Endodermal cell (in vitro differentiated cells): Measurements from ENCODE around the gene MYCBP2. TPM values are rescaled to one million over a fixed set of nuclear protein-coding genes. Genes with fewer than 3 reads are reported as not detected.

Experiments used
- DNase-seq: peaks from one replicate; pipeline ENCODE4 v3.0.0-alpha.2; 2017
- H3K27ac ChIP-seq: 2 replicates; pipeline ENCODE4 v1.5.1; 2013; ENCODE audit warnings: mild to moderate bottlenecking, low read depth, low read length, moderate library complexity
- H3K27me3 ChIP-seq: 2 replicates; pipeline ENCODE4 v1.6.1; 2013; ENCODE audit warnings: mild to moderate bottlenecking, low read length, moderate library complexity; ENCODE audit not compliant: insufficient read depth, control insufficient read depth, poor library complexity, severe bottlenecking
- H3K36me3 ChIP-seq: 2 replicates; pipeline ENCODE4 v1.7.0; 2013; ENCODE audit warnings: mild to moderate bottlenecking, low read length, moderate library complexity; ENCODE audit not compliant: control insufficient read depth, insufficient read depth
- H3K4me1 ChIP-seq: one replicate; pipeline ENCODE4 v1.7.0; 2013; ENCODE audit warnings: low read length; ENCODE audit not compliant: control insufficient read depth, insufficient read depth
- H3K4me3 ChIP-seq: 2 replicates; pipeline ENCODE4 v1.5.1; 2013; ENCODE audit warnings: mild to moderate bottlenecking, low read length, moderate library complexity
- H3K9ac ChIP-seq: 2 replicates; pipeline ENCODE4 v1.6.1; 2013; ENCODE audit warnings: mild to moderate bottlenecking, low read length, moderate library complexity; ENCODE audit not compliant: poor library complexity, severe bottlenecking; ENCODE audit errors: extremely low read depth
- H3K9me3 ChIP-seq: 2 replicates; pipeline ENCODE4 v1.6.1; 2013; ENCODE audit warnings: mild to moderate bottlenecking, low read length, moderate library complexity; ENCODE audit not compliant: control insufficient read depth
- H3K27ac Mint-ChIP-seq: 2 replicates; pipeline ENCODE4 v1.8.0; 2020; ENCODE audit warnings: mixed read lengths
- H3K27me3 Mint-ChIP-seq: 2 replicates; pipeline ENCODE4 v1.8.0; 2021; ENCODE audit warnings: mild to moderate bottlenecking, mixed read lengths; ENCODE audit not compliant: insufficient read depth
- H3K36me3 Mint-ChIP-seq: 2 replicates; pipeline ENCODE4 v1.8.0; 2020; ENCODE audit warnings: low read depth, mixed read lengths
- H3K4me1 Mint-ChIP-seq: 2 replicates; pipeline ENCODE4 v1.8.0; 2020; ENCODE audit warnings: mixed read lengths
- H3K4me3 Mint-ChIP-seq: 2 replicates; pipeline ENCODE4 v1.8.0; 2020; ENCODE audit warnings: mild to moderate bottlenecking, moderate library complexity, mixed read lengths
- H3K9me3 Mint-ChIP-seq: 2 replicates; pipeline ENCODE4 v1.8.0; 2020; ENCODE audit warnings: mild to moderate bottlenecking, mixed read lengths
- WGBS, 2 experiments: methylation state at CpG; one replicate each; pipeline versions ENCODE4 v1.1.5 to v1.1.7; 2013; ENCODE audit warnings: missing lambda C conversion rate in 2 of 2, mixed read lengths in 1 of 2; ENCODE audit not compliant: insufficient coverage in 1 of 2, insufficient read length in 1 of 2; 5-methylcytosine and 5-hydroxymethylcytosine counted together
- total RNA-seq, 2 donors: library from RNA; stranded (reverse); fragmentation: NEBNext Ultra II Directional in 1 of 2; extraction: Animal tissue kit (Norgen Biotek cat#: 25700) in 1 of 2; gene quantifications; 2 replicates in 1 of 2; 3 replicates in 1 of 2; pipeline ENCODE4 v1.2.1, GENCODE V29; 2021
- TF ChIP-seq, protein P1 (sequence below): fragments of 200-600 bp; sonication (generic); conservative IDR thresholded peaks from 2 replicates; pipeline ENCODE4 v1.5.0; 2021; ENCODE audit warnings: antibody characterized with exemption, mild to moderate bottlenecking

The MYCBP2 gene
- total RNA-seq, 2 donors from 2014 or later: 32.5 to 32.9 TPM

DNA sequence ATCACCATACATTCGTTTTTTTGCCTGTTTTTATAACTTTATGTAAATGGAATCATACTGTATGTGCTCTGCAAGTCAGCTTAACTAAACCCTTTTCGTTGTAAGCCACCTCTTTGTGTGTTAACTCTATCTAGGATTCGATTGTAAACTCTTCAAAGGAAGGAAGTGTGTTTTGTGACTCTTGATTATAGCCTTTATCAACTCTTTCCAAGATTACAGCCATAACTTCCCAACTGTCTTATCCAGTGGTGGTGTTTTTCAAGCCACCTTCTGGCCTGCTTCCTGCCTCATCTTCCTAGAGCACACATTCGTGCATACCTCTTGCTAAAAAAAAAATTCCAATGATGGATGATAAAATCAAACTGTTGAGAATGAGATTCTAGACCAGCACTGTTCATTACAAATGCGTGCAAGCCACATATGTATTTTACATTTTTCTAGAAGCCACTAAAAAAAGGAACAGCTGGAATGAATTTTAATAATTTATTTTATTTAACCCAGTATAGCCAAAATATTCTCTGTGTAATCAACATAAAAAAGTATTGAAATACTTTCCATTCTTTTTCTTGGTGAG lies 287.9 kb downstream of the MYCBP2 start:
- WGBS, 2 experiments: 75 to 100% methylated on average over 1 to 4 of the region's 5 CpGs
- H3K27me3 Mint-ChIP-seq: peaks cover 5% of the 10 kb centered on the region
- peaks cover 12% of the 10 kb centered on the region for H3K4me1 Mint-ChIP-seq
- TF ChIP-seq, protein P1, sequence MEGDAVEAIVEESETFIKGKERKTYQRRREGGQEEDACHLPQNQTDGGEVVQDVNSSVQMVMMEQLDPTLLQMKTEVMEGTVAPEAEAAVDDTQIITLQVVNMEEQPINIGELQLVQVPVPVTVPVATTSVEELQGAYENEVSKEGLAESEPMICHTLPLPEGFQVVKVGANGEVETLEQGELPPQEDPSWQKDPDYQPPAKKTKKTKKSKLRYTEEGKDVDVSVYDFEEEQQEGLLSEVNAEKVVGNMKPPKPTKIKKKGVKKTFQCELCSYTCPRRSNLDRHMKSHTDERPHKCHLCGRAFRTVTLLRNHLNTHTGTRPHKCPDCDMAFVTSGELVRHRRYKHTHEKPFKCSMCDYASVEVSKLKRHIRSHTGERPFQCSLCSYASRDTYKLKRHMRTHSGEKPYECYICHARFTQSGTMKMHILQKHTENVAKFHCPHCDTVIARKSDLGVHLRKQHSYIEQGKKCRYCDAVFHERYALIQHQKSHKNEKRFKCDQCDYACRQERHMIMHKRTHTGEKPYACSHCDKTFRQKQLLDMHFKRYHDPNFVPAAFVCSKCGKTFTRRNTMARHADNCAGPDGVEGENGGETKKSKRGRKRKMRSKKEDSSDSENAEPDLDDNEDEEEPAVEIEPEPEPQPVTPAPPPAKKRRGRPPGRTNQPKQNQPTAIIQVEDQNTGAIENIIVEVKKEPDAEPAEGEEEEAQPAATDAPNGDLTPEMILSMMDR: no peak
- Histone ChIP-seq H3K4me3 (no peak overlapping the region), H3K9ac (no peak overlapping the region), H3K36me3 (no peaks in the 10 kb centered on the region), H3K4me1 (no peaks in the 10 kb centered on the region), H3K27me3 (no peaks in the 10 kb centered on the region), H3K9me3 (peaks cover 6% of the 10 kb centered on the region), H3K27ac (no peak overlapping the region)
- H3K9me3 Mint-ChIP-seq: no peaks in the 10 kb centered on the region
- DNase-seq: no peak
- H3K27ac Mint-ChIP-seq: no peak overlapping the region
- no peak overlapping the region for H3K4me3 Mint-ChIP-seq
- peaks cover 2% of the 10 kb centered on the region for H3K36me3 Mint-ChIP-seq

DNA sequence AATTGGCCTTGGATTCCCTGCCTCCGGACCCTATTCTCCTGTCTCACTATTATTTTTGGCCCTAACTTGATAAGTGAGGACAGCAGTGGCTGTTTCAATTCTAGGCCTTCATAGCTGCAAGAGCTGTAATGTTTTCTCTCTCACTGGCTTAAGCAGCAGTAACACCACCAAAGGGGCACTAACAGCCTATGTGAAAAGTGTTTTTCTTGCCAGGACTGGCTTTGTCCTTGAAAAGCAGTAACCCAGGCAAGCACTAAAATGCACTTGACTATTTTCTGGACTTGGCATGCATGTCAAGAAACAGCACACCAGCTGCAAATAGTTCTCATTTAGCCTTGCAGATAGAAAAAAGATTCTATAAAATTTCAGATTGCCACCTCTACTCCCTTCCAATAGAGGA lies 290.6 kb downstream of the MYCBP2 start:
- Histone ChIP-seq H3K4me1 (no peaks in the 10 kb centered on the region), H3K27ac (no peak overlapping the region), H3K9me3 (peaks cover 6% of the 10 kb centered on the region), H3K9ac (no peak overlapping the region), H3K4me3 (no peak overlapping the region), H3K27me3 (no peaks in the 10 kb centered on the region), H3K36me3 (no peaks in the 10 kb centered on the region)
- no peaks in the 10 kb centered on the region for H3K36me3 Mint-ChIP-seq
- peaks cover 5% of the 10 kb centered on the region for H3K27me3 Mint-ChIP-seq
- H3K9me3 Mint-ChIP-seq: no peaks in the 10 kb centered on the region
- no peak overlapping the region for H3K27ac Mint-ChIP-seq
- TF ChIP-seq, protein P1: no peak
- no peak for DNase-seq
- H3K4me1 Mint-ChIP-seq: peaks cover 7% of the 10 kb centered on the region
- WGBS, 2 experiments: 80 to 100% methylated on average over 1 of the region's 1 CpG
- no peak overlapping the region for H3K4me3 Mint-ChIP-seq

DNA sequence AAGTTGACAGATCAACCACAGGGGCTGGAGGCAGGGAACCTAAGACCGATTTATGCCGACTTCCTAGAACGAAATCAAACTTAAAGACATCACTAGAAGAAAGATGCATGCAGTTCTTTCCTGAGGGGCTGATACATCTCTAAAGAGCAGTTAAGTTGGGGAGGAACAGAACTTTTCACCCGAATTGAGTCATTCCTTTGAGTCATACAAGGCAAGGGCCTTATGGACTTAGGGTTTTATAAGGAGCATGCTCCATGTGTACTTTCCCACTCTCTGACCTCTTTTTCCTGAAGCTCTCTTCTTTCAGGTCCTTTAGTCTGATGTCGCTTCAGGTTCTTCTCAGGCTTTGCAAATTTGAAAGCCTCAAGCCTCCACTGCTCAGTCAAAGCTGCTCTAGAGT lies 292.0 kb downstream of the MYCBP2 start:
- Histone ChIP-seq H3K36me3 (no peaks in the 10 kb centered on the region), H3K4me3 (no peak overlapping the region), H3K4me1 (no peaks in the 10 kb centered on the region), H3K9ac (no peak overlapping the region), H3K27me3 (no peaks in the 10 kb centered on the region), H3K27ac (no peak overlapping the region), H3K9me3 (peaks cover 6% of the 10 kb centered on the region)
- WGBS, 2 experiments: 89 to 92% methylated on average over 4 to 5 of the region's 5 CpGs
- H3K27ac Mint-ChIP-seq: no peak overlapping the region
- TF ChIP-seq, protein P1: no peak
- peaks cover 5% of the 10 kb centered on the region for H3K27me3 Mint-ChIP-seq
- no peaks in the 10 kb centered on the region for H3K9me3 Mint-ChIP-seq
- DNase-seq: no peak
- H3K4me1 Mint-ChIP-seq: no peaks in the 10 kb centered on the region
- H3K4me3 Mint-ChIP-seq: no peak overlapping the region
- H3K36me3 Mint-ChIP-seq: no peaks in the 10 kb centered on the region
